Activated T-helper 1 cell treated with anti-CD3 and anti-CD28 coated beads, Interleukin-2, amount 50 U/mL, for 16 hours (primary cell): ENCODE data around the gene ADARB2.
"Not testable (repeated sequence)": the region's sequence is repeated elsewhere in the genome, so short reads cannot be mapped to it uniquely, and the experiment has no call there.

ENCODE experiments used
- DNase-seq, 2 donors: peaks; one replicate each; pipeline ENCODE4 v3.0.0-alpha.2; 2020; ENCODE audit warnings: low read depth in 1 of 2, low spot score in 1 of 2

Gene ADARB2

DNA sequence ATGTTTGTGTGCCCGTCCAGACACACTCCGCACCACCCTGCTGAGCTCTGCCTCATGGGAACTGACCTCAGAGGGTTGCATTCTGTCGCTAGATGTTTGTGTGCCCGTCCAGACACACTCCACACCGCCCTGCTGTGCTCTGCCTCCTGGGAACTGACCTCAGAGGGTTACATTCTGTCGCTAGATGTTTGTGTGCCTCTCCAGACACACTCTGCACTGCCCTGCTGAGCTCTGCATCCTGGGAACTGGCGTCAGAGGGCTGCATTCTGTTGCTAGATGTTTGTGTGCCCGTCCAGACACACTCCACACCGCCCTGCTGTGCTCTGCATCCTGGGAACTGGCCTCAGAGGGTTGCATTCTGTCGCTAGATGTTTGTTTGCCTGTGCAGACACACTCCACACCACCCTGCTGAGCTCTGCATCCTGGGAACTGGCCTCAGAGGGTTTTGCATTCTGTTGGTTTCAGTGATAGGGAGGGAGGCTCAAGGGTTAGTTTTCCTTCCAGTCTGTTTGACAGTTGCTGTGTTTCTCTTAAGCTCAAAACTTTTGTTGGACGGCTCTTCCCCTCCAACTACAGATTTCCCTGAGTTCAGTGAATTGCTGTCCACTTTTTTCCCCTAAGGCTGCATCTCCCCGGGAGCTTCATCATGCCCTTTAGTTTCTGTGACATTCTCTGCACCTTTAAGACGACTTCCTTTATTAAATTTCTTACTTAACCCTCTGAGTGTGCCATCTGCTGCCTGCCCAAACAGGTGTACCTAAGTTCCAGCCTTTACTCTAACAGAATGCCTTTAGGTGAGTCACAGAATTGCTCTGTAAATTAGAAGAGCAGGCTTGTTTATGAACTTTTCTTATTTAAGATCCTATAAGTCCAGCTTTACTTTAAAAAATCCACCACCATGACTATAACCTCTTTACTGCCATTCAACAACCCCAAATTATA lies 119.7 kb downstream of the ADARB2 start:
- not testable (repeated sequence) for DNase-seq

DNA sequence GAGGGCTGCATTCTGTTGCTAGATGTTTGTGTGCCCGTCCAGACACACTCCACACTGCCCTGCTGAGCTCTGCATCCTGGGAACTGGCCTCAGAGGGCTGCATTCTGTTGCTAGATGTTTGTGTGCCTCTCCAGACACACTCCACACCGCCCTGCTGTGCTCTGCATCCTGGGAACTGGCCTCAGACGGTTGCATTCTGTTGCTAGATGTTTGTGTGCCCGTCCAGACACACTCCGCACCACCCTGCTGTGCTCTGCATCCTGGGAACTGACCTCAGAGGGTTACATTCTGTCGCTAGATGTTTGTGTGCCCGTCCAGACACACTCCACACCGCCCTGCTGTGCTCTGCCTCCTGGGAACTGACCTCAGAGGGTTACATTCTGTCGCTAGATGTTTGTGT lies 120.6 kb downstream of the ADARB2 start:
- DNase-seq = not testable (repeated sequence)

DNA sequence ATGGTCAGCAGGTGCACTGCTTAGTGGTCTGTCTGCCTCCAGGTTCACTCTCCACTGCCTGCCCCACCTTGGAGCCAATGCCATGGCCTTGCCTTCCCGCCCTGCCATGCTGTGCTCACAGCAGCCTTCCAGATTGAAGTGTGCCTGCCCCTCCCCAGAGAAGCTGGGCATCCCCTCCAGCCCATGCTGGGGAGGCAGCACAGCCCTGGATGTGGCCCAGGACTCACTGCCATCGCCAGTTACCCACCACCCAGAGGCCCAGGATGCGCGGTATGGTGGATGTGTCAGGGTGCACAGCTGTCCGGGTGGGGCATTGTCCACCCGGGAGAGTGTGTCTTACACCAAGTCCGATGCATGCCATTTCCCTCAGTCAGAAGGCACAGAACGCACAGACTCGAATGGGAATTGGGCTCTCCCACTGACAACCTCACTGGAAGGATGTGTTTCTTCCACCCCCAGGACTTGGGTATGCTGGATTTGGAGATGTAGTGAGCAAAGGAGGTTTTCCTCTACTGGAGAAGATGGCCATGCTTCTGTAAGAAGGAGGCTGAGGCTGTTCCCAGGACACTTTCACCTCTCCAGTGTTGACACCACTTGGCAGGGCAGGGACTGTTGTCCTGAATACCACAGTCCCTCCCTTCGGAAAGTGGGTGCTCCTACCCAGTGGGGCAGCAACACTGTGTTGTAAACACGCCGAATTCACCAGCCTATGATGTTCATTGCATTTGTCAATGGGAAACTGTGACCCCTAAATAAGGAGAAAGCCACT lies 122.0 kb downstream of the ADARB2 start:
- no peak for DNase-seq

DNA sequence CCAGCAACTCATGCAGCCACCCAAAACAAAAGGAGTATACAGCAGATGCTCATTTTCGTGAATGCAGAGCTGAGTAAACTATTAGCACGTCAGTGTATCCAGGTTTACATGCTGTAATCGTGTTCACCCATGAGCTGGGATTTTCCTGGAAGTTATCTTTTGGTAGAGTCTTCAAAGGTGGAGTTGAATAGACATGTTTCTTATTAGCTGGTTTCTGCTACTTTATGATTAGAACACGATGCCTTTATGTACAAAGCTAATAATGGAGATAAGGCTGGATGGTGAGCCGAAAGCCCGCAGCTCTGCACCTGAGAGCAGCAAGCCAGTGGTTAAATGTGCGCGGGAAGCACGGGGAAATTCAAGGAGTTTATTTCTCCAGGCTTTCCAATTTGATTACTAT lies 123.8 kb downstream of the ADARB2 start:
- DNase-seq = no peak

DNA sequence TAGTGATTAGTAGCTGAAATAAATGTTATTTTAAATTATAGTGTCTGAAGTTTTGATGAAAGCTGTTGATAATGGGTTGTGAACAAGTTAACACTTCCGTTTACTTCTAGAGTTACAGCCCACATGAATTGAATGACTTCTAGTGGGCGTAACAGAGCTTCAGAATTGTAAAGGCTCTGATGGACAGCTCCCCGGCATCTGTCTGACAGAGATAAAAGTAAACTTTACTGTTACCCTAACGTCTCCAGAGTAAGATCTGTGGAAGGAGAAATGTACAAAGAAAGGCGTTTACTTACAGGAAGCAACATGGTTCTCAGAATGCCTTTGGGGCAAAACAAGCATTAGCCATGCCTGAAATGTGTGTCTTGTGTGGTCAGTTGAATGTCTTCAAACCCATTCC lies 124.4 kb downstream of the ADARB2 start:
- DNase-seq = no peak

DNA sequence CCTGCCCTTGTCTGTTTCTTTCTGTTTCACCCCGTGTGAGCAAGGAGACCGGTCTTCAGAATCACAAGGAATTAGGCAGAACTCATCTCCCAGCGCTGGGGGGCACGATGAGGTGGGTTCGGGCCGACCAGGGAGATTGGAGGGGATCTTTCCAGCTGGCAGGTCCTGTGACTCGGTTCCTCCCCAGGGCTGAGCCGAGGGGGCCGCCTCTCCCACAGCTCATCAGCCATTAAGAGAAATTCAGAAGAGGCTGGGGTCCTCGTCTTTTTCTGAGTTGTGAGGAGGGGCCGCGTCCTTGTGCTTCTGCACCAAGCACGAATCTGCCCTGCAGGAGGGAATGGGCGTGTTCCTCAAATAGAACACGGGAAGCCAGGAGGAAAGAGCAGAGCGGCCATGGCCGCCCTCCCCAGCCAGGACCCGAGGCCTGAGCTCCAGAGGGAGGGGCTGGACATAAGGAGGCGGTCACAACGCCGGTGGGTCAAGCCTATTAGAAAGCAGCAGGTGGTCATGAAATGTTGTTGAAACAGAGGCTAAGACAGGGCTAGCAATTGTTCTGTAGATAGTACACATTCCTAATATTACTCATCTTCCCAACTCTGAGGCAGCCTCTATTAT lies 125.3 kb downstream of the ADARB2 start:
- no peak for DNase-seq

DNA sequence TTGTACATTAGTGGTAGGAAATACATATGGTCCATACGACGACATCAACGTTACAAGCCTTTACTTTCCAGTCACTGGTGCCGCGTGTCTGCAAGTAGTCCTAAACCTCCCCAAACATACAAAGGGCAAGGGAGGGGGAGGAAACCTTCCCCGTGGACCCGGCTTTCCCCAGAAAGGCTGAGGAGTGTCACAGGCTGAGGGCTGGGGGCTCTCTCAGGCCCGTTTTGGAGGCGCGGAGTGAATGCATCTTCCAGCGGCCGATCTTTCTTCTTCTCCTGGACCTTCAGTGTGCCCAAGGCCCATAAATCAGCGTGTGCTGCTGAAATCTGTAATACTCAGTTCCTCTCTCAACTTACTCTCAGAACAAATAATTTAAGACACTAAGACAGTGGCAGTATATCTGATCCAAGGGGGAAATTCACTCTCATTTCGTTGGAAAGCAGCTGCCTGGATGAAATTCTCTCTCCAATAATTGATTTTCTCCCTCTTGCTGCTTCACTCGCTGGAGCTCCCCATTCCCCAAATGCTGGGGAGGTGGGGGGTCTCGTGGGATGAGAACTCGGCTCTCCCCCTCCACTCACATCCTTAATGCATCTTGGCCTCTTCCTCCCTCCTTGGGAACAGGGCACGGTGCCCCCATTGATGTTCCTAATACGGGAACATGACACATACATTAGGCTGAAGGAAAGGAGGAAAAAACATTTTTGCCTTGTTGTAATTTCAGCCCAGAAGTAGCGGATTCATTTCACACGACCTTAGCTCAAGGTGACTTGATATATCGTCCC lies 126.1 kb downstream of the ADARB2 start:
- DNase-seq = no peak

DNA sequence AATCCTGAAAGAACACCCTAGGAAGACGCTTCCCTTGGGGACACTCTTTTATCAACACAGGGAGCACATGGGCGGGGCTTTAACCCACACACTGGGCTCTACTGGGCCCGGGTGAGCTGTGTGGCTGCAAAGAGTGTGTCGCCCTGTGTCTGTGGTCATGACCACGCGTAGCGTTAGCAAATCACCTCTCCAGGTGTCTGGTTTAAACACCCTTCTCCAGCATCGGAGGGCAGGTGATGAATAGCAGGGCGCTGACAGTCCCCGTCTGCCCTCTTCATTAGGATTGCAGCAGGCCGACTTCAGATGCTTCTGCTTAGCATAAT lies 127.7 kb downstream of the ADARB2 start:
- DNase-seq = no peak

DNA sequence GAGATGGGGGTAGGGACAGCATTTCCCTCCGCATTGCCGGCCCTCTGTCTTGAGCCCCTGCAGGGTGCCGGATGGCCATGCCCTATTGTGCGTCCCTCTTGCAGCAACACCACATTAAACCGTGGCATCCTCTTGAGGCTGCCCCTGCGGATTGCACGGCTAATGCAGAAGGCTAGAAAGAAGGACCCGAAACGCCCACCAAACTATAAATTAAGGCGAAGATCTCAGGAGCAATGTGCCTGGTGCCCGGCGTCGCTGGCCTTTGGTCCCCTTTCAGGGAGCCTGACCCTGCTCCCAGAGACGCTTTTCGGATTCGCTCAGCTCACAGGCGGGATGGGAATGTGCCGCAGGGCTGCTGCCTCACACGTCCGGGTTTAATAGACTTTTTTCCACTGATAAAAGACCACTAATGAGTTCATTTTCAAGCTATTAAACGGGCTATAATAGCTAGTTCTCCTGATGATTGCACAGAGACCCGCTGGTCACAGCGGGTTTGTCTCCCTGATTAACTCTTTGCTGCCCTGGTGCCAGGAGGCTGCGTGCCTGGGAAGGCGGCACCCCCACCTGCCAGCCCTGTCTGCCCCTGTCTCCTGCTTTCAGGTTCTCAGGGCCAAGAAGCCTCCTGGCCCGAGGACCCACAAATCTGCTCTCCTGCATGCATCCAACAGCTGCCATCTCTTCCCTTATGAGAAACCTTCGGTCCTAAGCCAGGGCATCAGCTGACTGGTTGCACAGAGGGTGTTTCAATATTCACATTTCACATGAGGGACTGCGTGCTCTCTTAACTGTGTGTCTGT lies 128.3 kb downstream of the ADARB2 start:
- DNase-seq = no peak

DNA sequence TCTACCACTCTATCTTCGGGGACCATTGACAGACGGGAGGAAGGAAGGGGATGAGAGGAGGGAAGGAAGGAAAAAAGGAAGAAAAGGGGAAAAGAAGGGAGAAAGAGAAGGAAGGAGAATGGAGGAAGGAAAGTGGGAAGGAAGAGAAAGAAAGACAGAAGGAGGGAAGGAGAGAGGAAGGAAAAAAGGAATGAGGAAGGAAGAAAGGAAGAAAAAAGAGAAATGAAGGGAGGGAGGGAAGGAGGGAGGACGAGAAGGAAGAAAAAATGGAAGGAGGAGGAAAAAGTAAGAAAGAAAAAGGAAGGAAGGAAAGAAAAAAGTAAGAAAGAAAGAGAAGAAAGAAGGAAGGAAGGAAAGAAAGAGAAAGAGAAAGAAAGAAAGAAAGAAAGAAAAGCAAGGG lies 128.9 kb downstream of the ADARB2 start:
- no peak for DNase-seq

DNA sequence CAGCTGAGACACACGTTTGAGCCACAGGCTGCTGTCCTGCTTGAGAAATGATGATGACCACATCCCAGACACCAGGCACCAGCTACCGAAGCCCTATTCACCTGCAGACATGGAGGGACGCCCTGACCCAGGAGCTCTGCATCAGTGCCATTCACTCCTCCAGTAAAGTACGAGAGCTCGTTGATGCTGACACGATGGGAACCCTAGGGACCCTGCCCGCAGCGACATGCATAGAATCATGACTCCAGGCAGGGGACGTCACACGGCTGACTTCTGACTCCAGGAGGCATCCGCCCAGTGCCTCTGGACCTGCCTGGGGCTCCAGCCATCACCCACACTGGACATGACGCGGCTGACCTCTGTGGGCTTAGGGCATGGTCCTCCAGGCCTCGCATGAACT lies 129.9 kb downstream of the ADARB2 start:
- no peak for DNase-seq

DNA sequence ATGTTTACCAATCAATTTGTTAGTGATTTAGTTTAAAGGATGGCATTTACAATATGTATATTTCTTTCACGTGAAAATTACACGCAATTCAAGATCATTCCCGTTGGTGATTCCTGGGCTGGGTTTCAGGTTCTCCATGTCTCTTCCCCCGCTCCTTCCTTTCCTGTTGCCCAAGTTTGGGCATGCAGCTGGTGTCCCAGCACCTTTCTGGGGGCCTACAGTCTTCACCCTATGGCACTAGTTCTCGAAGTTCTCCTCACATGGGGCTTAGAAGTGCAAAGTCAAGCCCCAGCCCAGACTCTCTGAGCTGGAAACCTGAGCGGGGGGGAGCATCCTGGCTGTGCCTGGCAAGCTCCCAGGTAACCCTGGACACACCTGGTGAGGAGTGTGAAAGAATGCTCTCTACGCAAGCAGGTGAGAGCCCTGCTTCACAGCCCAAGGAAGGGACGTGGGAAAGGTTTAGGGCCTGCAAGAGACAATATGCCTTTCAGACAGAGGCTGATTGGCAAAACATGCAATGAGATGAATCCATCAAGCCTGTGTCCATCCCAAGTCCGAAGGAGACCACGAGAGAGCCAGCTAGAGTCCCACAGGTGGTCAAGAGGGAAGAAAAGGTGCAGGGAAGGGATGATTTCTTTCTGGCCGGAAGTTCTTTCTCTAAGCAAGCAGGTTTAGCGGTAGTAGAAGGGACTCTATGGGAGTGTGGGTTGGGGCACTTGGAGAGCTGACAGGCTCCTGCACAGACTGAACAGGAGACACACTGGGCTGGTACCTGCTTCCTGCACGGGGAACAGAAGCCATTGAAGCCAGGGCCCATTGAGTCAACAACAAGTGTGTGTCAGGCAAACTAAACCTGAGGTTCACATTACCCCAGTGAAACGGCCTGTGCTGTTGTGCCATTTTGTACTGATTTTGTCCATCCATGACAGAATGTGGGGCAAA lies 131.1 kb downstream of the ADARB2 start:
- DNase-seq = no peak

DNA sequence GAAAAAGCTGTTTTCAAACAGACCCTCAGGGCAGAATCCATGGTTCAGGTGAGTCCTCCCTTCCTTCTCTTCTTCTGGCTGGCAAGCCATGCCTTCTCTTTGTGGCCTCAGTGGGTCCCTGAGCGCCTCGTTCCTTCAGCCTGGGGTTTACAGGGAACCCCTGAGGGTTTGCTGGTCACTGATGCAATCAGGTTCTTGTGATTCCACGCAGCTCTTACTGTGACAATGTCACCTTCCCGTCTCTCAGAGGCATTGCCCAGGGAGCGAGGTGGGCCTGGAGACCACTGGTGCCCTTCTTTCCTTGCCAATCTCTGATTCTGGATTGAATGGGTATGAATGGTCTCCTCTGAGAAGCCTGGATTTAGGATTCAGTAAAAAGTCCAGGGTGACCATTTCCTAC lies 132.2 kb downstream of the ADARB2 start:
- DNase-seq = no peak

DNA sequence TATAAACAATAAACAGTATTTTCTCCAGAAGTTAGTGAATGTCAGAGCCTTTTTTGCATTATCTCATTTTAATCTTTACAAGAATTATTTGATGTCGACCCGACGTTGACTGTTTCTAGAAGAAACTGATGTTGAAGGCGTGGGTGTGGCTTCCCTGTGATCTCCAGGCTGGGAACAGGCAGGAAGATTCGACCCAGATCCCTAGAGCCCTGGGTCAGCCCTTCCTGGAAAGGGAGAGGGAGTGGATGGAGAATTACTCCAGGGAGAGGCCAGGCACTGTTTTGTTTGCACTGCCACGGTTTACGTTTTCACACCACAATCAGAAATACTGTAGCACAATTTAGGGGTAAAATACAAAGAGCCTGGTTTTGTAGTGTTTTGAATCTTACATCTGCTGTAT lies 133.1 kb downstream of the ADARB2 start:
- DNase-seq = no peak

DNA sequence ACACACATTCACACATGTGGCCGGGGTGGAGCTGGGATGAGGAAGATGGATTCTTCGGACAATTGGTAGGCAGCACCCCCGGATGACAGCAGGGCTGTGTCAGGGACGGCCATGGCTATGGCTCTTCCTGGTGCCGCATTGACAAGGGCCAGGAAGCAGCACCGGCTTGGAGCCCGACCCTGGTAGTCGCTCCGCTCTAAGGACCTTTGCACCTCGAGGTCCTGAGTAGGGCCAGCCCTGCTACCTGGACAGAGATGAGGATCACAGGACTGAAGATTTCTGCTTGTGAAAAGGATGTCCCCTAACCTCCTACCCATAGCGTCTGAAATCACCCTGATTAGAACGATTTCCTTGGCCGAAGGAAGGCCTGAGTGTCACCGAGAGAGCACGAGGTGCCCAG lies 134.1 kb downstream of the ADARB2 start:
- DNase-seq = no peak

DNA sequence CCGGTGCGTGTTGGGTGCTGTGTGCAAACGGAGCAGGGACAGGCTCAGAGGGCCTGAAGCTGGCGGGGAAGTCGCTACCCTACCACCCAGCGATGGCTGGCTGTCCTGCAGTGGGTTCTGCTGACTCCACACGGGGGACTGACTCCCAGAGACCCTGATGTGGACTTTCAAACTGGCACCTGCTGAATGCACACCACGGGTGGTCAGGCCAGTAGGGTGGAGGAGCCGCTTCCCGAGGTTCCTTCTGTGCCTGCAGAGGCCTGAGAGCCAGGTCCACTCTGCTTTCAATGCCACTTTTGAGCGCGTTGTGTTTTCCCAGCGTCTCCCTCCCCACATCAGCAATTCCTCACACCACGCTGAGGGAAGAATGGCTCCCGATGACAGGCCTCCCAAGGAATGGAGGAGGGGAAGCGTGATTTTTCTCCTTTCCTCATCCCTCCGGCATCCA lies 135.3 kb downstream of the ADARB2 start:
- DNase-seq = no peak

DNA sequence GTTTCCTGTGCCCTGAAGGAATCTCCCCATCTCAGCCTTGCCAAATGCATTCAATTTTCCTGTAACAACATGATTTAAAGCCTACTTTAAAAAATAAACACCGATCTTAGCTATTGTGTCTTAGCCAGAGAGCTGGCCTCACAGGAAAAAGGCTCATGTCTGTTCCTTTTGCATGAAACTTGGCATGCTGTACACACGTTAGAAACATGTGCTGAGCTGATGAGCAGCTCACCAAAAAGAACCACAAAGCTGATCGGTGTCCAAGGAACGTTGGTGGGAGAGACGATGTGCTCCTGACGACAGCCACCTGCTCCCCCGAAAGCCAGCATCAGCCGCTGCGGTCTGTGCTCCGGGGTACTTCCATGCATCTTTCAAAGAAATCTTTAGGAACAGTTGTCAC lies 135.9 kb downstream of the ADARB2 start:
- DNase-seq = no peak

DNA sequence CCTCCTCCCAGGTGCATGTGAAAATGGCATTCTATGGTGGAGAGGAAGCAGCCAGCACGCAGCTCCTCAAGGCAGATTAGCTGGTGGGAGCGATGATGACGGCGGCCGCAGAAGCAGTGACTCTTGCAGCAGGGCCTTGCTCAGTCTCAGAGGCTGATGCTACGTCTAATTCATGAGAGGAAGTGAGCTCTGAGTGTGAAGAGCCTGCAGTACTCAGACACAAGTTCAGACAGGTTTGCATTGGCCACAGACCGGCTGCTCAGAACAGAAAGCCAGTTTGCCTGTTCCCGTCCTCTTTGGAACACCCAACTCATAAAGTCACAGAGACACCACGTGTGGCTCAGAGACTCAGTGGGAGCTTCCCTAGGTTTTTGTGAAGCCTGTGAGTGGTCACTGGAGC lies 136.5 kb downstream of the ADARB2 start:
- no peak for DNase-seq

DNA sequence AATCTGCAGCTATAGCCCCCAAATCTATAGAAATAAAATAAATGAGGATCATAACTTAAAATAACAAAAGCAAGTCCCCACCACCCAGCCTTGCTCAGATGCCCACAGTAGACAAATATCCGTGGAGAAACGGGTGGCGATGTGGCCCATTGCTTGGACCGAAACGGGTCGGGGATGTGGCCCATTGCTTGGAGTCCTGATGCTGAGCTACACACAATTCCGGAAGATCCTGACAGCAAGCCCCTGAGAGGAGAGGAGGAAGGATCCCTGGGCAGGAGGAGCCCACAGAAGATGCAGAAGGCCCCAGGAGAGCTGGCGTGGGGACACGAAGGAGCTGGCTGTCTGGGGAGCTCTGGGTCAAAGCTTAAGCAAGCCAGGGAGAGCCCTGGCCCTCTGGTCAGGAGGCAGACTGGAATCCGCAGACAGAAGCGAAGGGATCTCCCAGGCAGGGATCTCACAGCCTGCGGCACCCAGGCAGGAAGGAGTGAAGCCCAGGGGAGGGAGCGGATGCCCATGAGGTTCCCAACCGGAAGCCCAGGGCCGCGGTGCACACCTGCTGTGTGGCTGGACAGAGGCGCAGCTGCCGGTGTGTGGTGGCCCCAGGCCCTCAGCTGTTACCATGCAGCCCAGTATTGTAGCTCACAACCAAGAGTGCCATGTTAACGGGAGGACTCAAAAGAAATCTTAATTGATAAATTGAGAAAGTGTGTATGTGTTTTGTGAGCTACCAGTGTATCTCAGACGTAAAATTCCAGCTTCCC lies 138.8 kb downstream of the ADARB2 start:
- DNase-seq = no peak
